IPS-20b (cell line): ENCODE data around the gene CDHR1.

Experiments used
- H3K27ac ChIP-seq: one replicate; pipeline ENCODE4 v1.5.1; 2013; ENCODE audit warnings: low read length
- H3K27me3 ChIP-seq: 2 replicates; pipeline ENCODE4 v1.6.1; 2013; ENCODE audit warnings: mild to moderate bottlenecking, low read length, inconsistent platforms; ENCODE audit not compliant: insufficient read depth
- H3K36me3 ChIP-seq: 2 replicates; pipeline ENCODE4 v1.6.1; 2013; ENCODE audit warnings: low read depth, mild to moderate bottlenecking, inconsistent platforms, low read length, moderate library complexity; ENCODE audit not compliant: insufficient read depth
- H3K4me1 ChIP-seq: 2 replicates; pipeline ENCODE4 v1.6.1; 2013; ENCODE audit warnings: mild to moderate bottlenecking, control low read depth, inconsistent platforms, low read length, moderate library complexity; ENCODE audit not compliant: insufficient read depth
- H3K4me3 ChIP-seq: 2 replicates; pipeline ENCODE4 v1.5.1; 2013; ENCODE audit warnings: mild to moderate bottlenecking, low read length, inconsistent platforms
- H3K9ac ChIP-seq: 2 replicates; pipeline ENCODE4 v1.6.1; 2013; ENCODE audit warnings: low read depth, mild to moderate bottlenecking, inconsistent platforms, low read length, moderate library complexity
- H3K9me3 ChIP-seq: 2 replicates; pipeline ENCODE4 v1.6.1; 2013; ENCODE audit warnings: mild to moderate bottlenecking, low read depth, low read length, inconsistent platforms; ENCODE audit not compliant: insufficient read depth

CDHR1 gene

DNA sequence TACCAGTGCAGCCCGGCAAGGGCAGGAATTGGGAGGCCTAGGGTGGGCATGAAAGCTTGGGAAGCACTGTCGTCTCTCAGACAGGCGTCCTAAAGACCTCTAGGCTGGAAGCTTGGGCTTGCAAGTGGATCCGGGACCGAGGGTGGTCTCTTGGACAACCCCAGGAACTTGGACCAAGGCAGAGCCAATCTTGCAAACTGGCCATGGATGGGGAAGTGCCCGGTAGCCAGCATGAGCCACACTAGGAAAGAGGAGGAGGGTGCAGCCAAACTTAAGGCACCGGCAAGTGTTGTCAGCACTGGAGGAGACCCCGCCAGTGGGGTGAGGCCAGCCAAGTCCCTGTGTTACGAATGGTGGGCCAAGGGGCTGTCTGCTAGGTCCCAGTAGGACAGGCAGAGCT is 22.5 kb downstream of the CDHR1 start:
- Histone ChIP-seq H3K9me3 (no peaks in the 10 kb centered on the region), H3K9ac (no peak overlapping the region), H3K27me3 (no peaks in the 10 kb centered on the region), H3K4me1 (no peaks in the 10 kb centered on the region), H3K27ac (no peak overlapping the region), H3K36me3 (no peaks in the 10 kb centered on the region), H3K4me3 (no peak overlapping the region)

DNA sequence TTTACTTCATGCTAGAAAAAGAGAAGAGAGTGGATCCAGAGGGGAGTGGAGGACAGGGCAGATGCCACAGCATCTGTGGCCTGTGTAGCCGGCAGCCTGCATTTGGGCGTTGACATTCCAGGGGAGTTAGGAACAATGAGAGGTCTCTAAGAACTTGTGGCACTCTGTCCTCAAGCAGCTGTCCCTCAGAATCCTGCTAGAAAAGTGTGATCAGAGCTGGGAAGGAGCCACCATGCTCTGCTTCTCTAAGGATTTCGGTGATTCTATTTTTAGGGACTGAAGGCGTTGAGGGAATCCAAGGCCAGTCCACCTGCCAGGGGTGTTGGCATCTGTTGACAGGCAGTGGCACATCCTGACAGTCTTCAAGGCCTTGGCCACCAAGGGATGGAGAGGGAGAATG is 23.4 kb downstream of the CDHR1 start:
- Histone ChIP-seq H3K27ac (no peak overlapping the region), H3K4me1 (no peaks in the 10 kb centered on the region), H3K36me3 (no peaks in the 10 kb centered on the region), H3K9me3 (no peaks in the 10 kb centered on the region), H3K4me3 (no peak overlapping the region), H3K27me3 (no peaks in the 10 kb centered on the region; the same call in 1 of the 2 replicates), H3K9ac (no peak overlapping the region)

DNA sequence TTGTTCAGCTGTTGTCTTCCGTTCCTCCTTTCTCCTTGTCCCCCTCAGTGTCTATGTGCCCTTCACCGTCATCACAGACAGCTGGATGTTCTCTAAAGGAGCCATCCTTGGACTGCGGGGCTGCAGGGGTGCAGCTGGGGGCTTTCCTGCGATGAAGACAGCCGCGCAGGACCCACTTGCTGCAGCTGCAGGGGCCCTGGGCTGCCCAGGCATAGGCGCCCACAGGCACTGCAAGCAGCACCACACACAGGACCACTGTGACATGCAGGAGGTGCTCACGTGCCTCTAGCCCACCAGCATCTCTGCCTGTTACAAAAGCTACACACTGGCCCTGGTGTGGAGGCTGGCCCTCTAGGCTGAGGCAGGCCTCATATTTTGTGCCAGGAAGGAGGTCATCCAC is 27.6 kb downstream of the CDHR1 start:
- Histone ChIP-seq H3K27ac (no peak overlapping the region), H3K27me3 (peaks cover 14% of the 10 kb centered on the region; the same call in 1 of the 2 replicates), H3K9me3 (no peaks in the 10 kb centered on the region)

DNA sequence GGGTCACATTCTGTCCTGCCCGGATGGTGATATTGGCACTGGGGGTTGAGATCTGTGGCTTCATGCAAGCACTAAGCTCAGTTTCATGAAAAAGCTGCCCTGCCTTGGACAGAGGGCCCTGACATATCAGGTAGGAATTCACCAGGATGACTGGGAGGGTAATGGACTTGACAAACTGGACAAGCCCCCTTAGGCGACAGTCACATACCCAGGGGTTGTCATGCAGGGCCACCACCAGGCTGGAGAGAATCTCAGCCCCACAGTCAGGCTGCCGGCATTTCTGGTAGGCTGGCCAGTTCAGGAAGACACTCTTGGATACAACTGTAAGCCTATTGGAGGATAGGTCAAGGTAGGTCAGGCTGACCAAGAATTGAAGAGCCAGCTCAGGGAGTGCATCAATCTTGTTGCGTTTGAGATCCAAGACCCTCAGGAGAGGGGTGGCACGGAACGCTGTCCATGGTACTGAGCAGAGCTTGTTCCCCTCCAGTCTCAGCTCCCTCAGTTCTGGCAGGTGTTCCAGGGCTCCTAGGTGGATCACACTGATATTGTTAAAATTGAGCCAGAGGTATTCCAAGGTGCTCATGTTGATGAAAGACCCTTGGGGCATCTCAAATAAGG is 30.2 kb downstream of the CDHR1 start:
- H3K4me3 ChIP-seq: no peak overlapping the region
- H3K36me3 ChIP-seq: no peaks in the 10 kb centered on the region
- H3K9me3 ChIP-seq: no peaks in the 10 kb centered on the region
- no peaks in the 10 kb centered on the region for H3K4me1 ChIP-seq
- H3K9ac ChIP-seq: no peak overlapping the region
- no peak overlapping the region for H3K27ac ChIP-seq
- H3K27me3 ChIP-seq: peaks cover 25% of the 10 kb centered on the region; the same call in 1 of the 2 replicates

More for the DNA sequence above, 27.6 kb downstream of the CDHR1 start:
- Histone ChIP-seq H3K9ac (no peak overlapping the region), H3K4me1 (no peaks in the 10 kb centered on the region), H3K4me3 (no peak overlapping the region), H3K36me3 (no peaks in the 10 kb centered on the region)

DNA sequence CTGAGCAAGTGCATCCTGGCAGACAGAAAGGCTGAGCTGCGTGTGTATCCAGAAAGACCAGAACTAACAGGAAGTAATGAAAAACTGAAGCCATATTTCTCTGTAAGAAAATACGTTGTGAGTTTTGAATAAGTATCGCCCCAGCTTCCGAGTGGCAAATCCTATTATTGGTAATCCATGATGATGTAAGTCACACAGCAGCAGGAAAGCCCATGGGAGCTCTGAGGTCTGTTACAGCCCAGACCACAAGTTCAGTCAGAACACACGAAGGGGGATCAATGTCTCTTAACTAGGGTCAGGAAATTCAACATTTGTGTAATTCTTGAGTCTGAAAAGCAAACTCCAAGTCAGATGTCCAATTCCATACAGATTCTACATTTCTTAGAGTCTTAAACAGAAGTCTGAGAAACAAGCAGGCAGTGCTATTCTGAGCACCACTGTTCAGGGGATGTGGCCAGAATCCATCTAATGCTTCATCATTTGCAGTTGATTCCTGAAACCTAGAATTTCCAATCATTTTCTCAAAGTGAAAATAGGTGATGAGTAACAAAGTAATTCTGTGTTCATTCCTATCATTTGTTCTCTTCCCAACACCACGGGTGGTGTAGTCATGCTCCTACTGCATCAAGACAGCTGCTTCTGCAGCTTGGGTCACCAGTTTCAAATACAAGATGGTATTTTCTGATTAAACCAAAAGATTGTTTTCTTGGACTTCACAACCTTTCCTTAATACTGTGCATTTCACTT is 31.3 kb downstream of the CDHR1 start, which contains the start of gene LRIT2:
LRIT2 (minus strand) TSS at position 118 of the 747 bp plus-strand sequence; CDS start at position 94, 24 bp downstream.
- no peak within 1 kb of the TSS for H3K27ac ChIP-seq
- H3K9me3 ChIP-seq: no peaks in the 10 kb centered on the region
- no peak within 1 kb of the TSS for H3K4me3 ChIP-seq
- peaks cover 25% of the 10 kb centered on the region; the same call in 1 of the 2 replicates for H3K27me3 ChIP-seq
- no peaks in the 10 kb centered on the region for H3K36me3 ChIP-seq
- H3K9ac ChIP-seq: no peak within 1 kb of the TSS
- H3K4me1 ChIP-seq: no peaks in the 10 kb centered on the region

DNA sequence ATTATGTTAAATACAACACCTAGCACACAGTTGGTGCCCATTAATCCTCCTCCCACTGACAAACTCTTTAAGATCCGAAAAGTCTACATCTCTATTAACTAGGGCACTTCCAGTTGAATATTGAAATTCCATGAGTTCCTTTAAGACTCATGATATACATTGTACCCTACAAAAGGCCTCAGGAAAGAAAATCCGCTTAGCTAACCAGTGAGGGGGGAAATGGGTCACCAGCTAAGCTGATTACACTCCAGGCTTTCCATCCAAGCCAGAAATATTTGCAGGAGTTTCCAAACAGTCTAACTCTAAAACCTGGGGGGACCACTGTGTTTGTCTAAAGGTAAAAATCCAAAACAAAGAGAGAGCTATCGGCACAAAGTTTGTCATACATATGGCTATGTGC is 32.3 kb downstream of the CDHR1 start:
- H3K4me3 ChIP-seq: no peak overlapping the region
- H3K4me1 ChIP-seq: no peaks in the 10 kb centered on the region
- no peak overlapping the region for H3K9ac ChIP-seq
- no peaks in the 10 kb centered on the region for H3K36me3 ChIP-seq
- H3K9me3 ChIP-seq: no peaks in the 10 kb centered on the region
- peaks cover 25% of the 10 kb centered on the region; the same call in 1 of the 2 replicates for H3K27me3 ChIP-seq
- no peak overlapping the region for H3K27ac ChIP-seq

DNA sequence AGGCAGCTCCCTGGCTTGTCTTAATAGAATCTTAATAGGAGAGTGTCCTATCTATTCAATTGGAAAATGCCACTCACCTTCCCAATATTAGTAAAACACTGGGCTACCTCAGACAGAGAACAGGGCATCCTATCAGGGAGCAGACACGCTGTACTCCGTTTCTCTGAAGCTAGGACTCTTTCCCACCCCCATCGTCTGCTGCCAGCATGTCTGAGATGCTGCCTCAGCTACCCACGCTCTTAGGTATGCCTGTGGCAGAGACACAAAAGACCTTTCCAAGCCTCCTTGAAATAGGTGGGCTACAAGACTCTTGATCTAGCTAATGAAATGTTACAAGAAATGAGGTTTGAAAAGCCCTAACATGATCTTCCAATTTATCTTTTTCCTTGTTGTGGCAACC is 33.5 kb downstream of the CDHR1 start:
- no peaks in the 10 kb centered on the region for H3K4me1 ChIP-seq
- no peak overlapping the region for H3K9ac ChIP-seq
- no peaks in the 10 kb centered on the region for H3K36me3 ChIP-seq
- H3K4me3 ChIP-seq: no peak overlapping the region
- H3K27ac ChIP-seq: no peak overlapping the region
- no peaks in the 10 kb centered on the region for H3K9me3 ChIP-seq
- peaks cover 25% of the 10 kb centered on the region; the same call in 1 of the 2 replicates for H3K27me3 ChIP-seq

DNA sequence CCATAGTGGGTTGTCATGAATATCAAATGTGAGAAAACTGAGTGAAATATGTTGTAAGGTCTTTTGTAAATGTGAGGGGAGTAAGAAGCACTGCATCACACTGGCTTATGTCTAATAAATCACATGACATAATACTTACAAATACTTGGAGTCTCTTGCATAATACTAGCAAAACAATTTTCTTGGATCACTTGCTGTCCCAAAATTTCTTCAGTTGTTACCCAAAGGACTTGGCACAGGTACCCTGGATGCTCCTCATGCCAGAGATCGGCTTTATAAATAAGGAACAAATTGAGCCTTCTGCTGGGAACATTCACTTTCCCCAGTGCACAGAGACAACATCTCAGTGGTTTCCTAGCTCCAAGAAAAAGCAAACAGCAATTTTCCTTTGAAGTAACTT is 36.0 kb downstream of the CDHR1 start:
- H3K9ac ChIP-seq: no peak overlapping the region
- no peaks in the 10 kb centered on the region for H3K4me1 ChIP-seq
- H3K4me3 ChIP-seq: no peak overlapping the region
- H3K27me3 ChIP-seq: peaks cover 18% of the 10 kb centered on the region; the same call in 1 of the 2 replicates
- H3K27ac ChIP-seq: no peak overlapping the region
- no peaks in the 10 kb centered on the region for H3K9me3 ChIP-seq
- H3K36me3 ChIP-seq: no peaks in the 10 kb centered on the region

DNA sequence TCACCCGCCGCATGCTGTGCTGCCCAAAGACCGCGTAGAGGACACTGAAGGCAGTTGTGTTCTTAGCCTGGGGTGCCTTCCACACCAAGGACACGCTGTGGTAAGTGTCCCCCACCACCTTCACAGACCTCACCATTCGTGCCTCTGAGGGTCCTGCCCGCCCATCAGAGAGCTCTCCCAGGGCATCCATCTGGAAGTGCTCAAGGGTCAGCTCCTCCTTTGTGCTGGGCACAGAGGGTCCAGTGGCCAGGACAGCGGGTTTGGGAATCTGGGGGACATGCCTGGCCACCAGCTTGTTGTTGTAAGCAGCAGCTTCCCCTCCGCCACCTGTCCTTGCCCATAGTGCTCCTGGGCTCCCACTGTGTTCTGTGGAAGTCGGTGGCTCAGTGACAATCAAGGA is 38.0 kb downstream of the CDHR1 start:
- no peaks in the 10 kb centered on the region for H3K9me3 ChIP-seq
- no peak overlapping the region for H3K4me3 ChIP-seq
- no peak overlapping the region for H3K9ac ChIP-seq
- H3K36me3 ChIP-seq: no peaks in the 10 kb centered on the region
- H3K4me1 ChIP-seq: no peaks in the 10 kb centered on the region
- no peak overlapping the region for H3K27ac ChIP-seq
- H3K27me3 ChIP-seq: peaks cover 16% of the 10 kb centered on the region

DNA sequence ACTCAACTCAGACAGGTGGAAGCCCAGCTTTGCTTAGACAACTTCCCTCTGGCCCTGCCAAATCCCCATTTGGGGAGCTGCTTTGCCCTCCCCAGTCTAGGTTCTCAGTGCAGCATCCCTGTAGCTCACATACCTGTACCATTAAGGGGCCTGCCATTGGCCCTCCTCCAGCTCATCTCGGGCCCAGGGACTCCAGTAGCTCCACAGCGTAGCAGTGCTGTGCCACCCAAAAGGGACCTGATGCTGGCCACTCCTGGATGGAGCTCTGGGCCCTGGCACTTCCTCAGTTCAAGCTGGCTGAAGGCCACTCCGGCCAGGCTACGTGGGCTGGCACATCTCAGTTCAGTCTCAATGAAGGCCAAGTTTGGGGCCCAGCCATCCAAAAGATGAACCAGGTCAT is 39.6 kb downstream of the CDHR1 start:
- Histone ChIP-seq H3K4me3 (no peak overlapping the region), H3K36me3 (no peaks in the 10 kb centered on the region), H3K9me3 (no peaks in the 10 kb centered on the region), H3K27ac (no peak overlapping the region), H3K9ac (no peak overlapping the region), H3K27me3 (peaks cover 24% of the 10 kb centered on the region), H3K4me1 (no peaks in the 10 kb centered on the region)

DNA sequence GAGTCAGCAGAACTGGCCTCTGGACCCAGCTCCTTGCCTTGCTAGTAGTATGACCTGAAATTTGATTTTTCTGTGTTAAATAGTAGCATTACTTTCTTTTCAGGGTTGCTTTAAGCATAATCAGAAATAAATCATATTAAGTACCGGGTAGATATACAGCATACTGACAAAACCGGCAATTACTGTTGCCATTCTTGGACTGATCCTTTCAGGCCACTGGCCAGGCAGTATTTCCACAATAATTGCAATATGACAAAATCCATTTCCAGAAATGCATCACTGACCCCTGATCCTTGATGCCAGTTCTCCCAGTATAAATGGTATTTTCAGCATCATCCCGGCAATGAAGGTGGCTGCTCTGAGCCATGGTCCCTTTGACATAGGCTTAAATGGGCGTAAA is 40.1 kb downstream of the CDHR1 start:
- no peak overlapping the region for H3K9ac ChIP-seq
- no peaks in the 10 kb centered on the region for H3K36me3 ChIP-seq
- peaks cover 24% of the 10 kb centered on the region for H3K27me3 ChIP-seq
- H3K9me3 ChIP-seq: no peaks in the 10 kb centered on the region
- H3K4me1 ChIP-seq: no peaks in the 10 kb centered on the region
- no peak overlapping the region for H3K27ac ChIP-seq
- no peak overlapping the region for H3K4me3 ChIP-seq

DNA sequence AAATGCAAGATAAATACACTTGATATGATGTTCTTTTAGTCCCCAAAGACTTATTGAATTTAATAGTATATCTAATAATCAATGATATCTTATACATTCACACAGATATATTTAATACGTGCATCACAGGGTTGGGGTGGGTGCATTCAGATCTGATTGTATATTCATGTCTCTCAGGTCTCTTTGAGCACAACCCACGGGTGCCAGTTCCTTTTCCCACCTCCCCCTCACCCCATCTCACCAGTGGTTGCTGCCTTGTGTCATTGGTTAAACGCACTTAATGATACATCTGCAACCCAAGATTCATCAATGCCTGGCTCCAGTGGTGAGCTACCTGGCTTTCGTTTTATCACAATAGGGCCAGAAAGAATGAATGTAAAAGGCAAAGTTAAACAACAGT is 40.8 kb downstream of the CDHR1 start:
- no peaks in the 10 kb centered on the region for H3K9me3 ChIP-seq
- no peaks in the 10 kb centered on the region for H3K36me3 ChIP-seq
- no peak overlapping the region for H3K4me3 ChIP-seq
- no peak overlapping the region for H3K9ac ChIP-seq
- no peaks in the 10 kb centered on the region for H3K4me1 ChIP-seq
- H3K27me3 ChIP-seq: peaks cover 24% of the 10 kb centered on the region
- H3K27ac ChIP-seq: no peak overlapping the region
